HG03575 (cell line): ENCODE results near the gene C5.

Experiments used
- ATAC-seq: cut with Tn5 transposase; IDR thresholded peaks from one replicate; pipeline ENCODE4 v1.9.1; 2021; ENCODE audit not compliant: unreplicated experiment, insufficient number of reproducible peaks, low FRiP score; ENCODE audit errors: extremely low read depth

The C5 gene

DNA sequence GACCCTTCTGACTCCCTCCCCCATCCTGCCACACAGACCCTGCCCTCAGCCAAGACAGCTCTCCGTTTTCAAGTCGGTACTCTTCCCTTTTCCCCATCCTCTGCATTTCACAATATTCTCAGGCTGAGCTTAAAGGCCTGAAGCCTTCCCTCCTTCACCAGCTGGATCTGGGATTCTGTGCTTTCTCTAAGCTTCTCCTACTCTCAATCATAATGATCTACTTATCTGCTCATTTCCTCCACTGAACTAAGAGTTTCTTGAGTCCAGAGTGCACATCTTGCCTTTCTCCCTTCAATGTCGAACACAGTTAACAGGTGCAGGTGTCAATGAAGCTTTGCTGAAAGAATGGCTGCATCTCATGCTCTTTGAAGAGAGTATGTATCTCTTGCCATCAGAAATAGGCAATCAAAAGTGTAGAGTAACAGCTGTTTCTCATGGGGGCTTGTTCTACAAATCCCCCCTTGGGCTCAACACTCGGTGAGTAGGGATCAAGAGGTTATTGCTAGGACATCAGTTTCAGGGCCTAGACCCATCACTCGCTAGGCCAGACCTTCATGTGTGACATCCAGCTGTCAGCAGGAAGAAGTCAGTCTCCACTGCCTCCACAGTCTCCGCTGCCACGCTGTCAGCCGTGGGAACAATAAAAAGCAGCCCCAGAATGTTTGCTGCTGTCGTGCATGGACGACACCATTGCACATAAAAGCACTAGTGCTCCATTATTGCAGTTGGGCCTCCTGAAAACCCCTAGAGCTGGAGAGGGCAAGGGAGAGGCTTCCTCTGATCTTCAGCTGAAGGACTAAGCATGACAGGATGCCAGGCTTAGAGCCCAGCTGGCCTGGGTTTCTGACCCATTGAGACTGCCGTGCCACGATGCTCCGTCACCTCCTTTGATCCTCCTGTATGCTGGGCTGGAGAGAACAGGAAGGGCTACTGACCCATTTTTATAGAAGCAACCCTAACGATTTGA is 147.2 kb downstream of the C5 start:
- ATAC-seq, result no peak
